NCI-H2029 (cell line): Measurements from ENCODE around the gene ZFAND3.
"Not testable (repeated sequence)": the region's sequence is repeated elsewhere in the genome, so short reads cannot be mapped to it uniquely, and the experiment has no call there.

ENCODE experiments used
- DNase-seq: peaks from one replicate; lab custom pipeline; 2025; lab: John Stamatoyannopoulos, UW

Gene ZFAND3

DNA sequence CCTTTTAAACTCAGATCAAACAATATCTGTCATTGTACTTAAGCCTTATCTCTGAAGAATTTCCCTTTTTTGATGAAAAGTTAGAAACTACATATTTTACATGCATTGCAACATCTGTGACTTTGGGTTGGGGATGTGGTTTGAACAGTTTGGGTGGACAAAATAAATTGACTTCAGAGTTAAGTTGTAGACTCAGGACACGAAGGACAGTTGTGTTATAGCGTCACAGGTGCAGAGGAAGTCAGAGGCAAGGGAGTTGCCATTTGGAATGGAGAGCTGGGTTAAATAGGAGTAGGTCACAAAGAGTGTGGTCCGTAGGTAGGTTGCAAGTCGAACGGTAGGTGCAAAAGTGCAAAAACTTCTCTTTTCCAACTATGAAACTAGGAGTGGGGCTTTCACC, 46.0 kb downstream of the ZFAND3 start:
- DNase-seq = no peak

- no peak for DNase-seq
These were observed 47.3 kb downstream of the ZFAND3 start for GRCh38 chr6:37866590-37867507.

DNA sequence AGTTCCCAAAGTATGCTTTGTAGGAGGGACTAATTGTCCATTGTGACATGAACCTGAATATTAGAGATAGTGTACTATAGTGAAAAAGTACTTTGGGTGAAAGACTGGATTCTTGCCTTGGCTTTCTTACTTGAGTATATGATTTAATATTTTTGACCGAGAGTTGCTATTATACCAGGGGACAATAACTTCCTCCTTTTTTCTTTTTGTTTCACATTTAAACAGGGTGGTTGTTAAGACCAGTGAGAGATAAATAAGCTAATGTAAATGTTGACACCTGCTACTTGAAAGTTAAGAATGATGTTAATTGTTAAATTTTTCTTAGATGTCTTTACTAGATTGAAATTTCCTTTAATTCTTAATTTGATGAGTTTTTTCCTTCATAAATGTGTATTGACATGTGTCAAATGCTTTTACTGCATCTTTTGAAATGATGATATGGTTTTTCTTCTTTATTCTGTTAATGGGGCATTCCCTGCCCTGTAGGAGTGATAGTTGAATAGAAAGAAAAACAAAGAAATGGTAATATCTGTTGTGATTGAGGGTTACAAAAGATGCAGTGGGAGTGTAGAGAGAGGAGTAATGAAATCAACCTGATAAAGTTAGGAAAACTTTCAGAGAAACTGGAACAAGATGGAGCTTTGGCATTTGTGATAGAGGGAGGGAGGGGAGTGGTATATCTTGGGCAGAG, 48.4 kb downstream of the ZFAND3 start:
- no peak for DNase-seq

DNA sequence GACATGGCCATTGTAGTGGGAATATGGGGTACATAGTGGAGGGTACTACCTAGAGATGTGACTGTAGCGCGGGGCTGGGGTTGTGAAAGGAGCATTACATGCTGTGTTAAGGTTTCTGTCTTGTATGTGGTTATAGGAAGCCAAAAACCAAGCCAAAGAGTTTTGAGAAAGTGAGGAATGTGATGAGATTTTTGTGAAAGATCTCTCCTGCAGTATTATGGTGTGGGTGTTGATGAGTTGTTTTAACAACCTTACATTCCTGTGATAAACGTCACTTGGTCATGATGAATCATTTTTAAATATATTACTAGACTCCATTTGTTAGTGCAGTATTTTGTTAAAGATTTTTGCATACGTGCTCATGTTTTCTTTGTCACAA, 48.9 kb downstream of the ZFAND3 start:
- DNase-seq = no peak

GRCh38 chr6:37871616-37872372, 52.3 kb downstream of the ZFAND3 start:
- DNase-seq = no peak

DNA sequence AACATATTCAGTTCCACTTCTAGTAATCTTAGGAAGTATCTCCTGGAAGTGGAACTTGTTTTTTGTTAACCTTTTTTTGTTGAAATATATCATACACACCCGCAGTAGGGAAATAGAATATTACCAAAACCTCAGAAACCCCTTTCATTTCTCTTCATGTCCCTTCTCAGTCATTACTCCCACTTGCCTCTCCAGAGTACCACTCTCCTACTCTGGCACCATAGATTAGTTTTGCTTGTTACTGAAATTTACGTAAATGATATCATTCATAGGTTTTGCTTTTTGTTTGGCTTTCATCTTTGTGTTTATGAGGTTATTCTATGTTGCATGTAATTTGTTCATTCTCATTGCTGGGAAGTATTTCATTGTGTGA, 52.8 kb downstream of the ZFAND3 start:
- DNase-seq = no peak

GRCh38 chr6:37874726-37875125, 55.2 kb downstream of the ZFAND3 start:
- no peak for DNase-seq

GRCh38 chr6:37875561-37876309, 56.2 kb downstream of the ZFAND3 start:
- DNase-seq = no peak

GRCh38 chr6:37876843-37877242, 57.3 kb downstream of the ZFAND3 start:
- no peak for DNase-seq

DNA sequence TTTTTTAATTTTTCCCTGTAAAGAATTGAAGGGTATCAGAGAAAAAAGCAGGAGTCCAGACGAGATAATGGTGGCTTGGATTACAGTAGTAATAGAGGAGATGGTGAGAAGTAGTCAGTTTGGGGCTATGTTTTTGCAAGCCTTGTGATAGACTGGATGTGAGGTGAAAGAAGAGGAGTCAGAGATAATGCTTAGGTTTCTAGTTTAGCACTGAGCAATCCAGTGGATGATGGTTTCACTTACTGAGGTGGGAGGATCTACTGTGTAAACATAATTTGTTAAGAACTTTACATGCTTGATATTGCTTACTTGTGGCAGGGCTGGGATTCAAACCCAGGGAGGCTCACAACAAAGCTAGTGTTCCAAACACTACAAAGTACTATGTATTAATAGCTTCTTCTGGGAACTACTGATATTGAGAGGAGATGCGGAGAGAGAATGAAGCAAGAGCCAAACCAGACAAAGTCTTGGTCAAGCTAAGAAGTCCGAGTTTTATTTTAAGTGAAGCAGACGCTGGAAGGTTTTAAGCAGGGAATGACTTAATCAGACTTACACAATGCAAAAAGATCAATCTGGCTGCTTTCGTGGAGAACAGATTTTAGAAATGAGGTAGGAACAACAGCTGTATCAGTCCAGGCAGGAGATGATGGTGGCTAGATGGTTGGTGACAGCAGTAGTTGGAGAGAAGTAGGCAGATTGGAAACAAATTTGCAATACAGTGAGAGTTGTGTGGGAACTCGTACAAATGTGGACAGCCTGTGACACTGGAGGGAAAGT, 58.0 kb downstream of the ZFAND3 start:
- no peak for DNase-seq

- no peak for DNase-seq
These were observed 58.7 kb downstream of the ZFAND3 start for GRCh38 chr6:37878150-37878710.

GRCh38 chr6:37880602-37881001, 61.1 kb downstream of the ZFAND3 start:
- not testable (repeated sequence) for DNase-seq

- no peak for DNase-seq
These were observed 62.8 kb downstream of the ZFAND3 start for GRCh38 chr6:37882292-37882691.

- DNase-seq = no peak
These were observed 63.3 kb downstream of the ZFAND3 start for GRCh38 chr6:37882724-37883413.

DNA sequence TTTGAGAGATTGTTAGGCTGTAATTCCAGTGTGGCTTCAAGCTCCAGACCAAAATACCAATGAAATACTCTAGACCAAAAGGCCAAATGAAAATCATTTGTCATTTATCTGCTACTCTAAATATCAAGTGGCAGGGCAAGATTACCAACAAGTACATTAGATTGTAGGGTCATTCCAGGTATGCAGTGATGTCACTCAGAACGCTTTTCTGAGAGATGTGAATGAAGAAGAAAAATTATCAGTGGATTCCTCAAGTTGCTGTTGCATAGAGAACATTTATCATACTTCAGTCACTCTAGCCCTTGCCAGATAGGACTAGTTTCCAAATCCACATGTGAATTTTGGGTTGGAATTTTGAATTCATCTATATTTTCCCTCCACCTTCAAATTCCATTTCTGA, 65.0 kb downstream of the ZFAND3 start:
- DNase-seq = no peak

- no peak for DNase-seq
These were observed 69.5 kb downstream of the ZFAND3 start for GRCh38 chr6:37889051-37889450.

DNA sequence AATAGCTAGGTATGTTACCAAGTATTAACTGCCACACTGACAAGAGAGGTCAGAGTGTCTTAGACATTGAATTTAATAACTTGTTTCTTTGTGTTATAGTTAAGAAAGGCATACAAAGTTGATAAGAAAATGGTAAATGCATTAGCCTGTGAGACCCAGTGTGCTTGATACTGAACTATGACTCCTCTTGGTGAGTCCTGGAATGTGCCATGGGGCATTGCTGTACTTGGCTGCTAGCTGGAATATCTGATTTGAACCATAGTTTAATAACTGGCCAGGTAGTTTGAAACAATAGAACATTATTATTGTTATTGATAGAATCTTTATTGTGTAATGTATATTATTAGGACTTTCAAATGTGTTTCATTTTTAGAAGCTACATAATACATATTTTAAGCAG, 70.0 kb downstream of the ZFAND3 start:
- no peak for DNase-seq

GRCh38 chr6:37891072-37891471, 71.5 kb downstream of the ZFAND3 start:
- no peak for DNase-seq

DNA sequence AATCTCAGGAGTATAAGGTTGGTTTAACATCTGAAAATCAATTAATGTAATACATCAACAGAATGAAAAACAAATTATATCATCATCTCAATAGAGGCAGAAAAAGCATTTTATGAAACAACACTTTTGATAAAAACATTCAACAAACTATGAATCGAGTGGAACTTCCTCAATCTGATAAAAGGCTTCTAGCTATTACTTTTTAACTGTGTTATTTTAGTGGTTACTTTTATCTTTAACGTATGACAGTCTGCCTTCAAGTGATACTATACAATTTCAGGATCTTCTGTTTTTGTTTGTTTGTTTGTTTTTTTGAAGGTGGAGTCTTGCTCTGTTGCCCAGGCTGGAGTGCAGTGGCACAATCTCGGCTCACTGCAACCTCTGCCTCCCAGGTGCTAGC, 73.7 kb downstream of the ZFAND3 start:
- no peak for DNase-seq

DNA sequence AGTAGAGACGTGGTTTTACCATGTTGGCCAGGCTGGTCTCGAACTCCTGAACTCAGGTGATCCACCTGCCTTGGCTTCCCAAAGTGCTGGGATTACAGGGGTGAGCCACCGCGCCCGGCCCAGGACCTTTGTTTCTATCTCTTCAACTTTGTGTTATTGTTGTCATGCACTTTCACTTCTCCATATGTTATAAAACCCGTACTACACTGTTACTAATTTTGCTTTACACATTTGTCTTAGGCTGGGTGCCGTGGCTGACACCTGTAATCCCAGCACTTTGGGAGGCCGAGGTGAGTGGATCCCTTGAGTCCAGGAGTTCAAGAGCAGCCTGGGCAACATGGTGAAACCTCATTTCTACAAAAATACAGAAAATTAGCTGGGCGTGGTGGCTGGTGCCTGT, 74.2 kb downstream of the ZFAND3 start:
- not testable (repeated sequence) for DNase-seq
